PC-9 (cell line): ENCODE data around the gene BANP.
"Not testable (repeated sequence)": the region's sequence is repeated elsewhere in the genome, so short reads cannot be mapped to it uniquely, and the experiment has no call there.

Experiments used
- CTCF ChIP-seq: fragments of 200-600 bp; sonication (generic); conservative IDR thresholded peaks from 2 replicates; pipeline ENCODE4 v1.6.1; 2017; ENCODE audit warnings: mixed run types, antibody characterized with exemption, mild to moderate bottlenecking, moderate library complexity
- EZH2 ChIP-seq: fragments of 200-600 bp; sonication (generic); IDR thresholded peaks from 2 replicates; pipeline ENCODE4 v1.8.0; 2017; ENCODE audit warnings: antibody characterized with exemption, low read depth

- TF ChIP-seq CTCF, EZH2: not testable (repeated sequence)
Observed at GRCh38 chr16:88037359-88037758, 86.1 kb downstream of the BANP start.
